GM21619 (cell line): ENCODE data around the gene RBKS.

Source experiments
- ATAC-seq: cut with Tn5 transposase; IDR thresholded peaks from one replicate; pipeline ENCODE4 v1.9.1; 2021; ENCODE audit not compliant: unreplicated experiment

The RBKS gene

DNA sequence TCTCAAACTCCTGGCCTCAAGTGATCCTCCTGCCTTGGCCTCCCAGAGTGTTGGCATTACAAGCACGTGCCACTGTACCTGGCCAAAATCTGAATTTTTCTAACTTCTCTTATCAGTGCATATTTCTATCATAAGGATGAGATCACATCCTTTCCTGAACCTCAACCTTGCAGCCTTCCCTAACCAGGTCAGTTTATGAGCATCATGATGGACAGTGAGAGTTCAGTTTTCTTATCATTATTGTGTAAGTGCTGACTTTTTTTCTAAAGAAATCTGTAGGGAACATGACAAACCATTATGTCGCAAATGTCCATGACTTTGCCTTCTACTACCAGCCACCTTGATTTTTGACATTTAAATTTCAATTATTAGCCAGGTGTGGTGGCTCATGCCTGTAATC is 87.1 kb downstream of the RBKS start:
- ATAC-seq: no peak

DNA sequence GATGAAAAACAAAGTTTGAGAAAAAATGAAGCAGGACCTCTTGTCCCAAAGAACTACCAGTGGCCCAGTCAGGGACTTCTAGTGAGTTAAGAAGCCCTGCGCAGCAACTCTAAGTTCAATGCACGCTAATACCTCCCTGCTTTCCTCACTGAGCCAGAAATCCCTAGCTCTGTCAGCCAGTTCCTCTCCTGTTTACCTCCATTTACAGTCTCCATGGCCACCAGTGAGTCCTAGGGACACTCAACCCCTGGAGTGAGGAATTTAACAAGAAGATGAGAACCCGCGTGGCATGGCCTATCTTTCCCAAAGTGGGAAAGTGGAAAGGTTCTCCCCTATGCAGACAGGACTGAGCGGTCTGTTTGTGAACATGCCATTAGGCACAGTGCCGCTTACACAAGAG is 87.6 kb downstream of the RBKS start:
- no peak for ATAC-seq

DNA sequence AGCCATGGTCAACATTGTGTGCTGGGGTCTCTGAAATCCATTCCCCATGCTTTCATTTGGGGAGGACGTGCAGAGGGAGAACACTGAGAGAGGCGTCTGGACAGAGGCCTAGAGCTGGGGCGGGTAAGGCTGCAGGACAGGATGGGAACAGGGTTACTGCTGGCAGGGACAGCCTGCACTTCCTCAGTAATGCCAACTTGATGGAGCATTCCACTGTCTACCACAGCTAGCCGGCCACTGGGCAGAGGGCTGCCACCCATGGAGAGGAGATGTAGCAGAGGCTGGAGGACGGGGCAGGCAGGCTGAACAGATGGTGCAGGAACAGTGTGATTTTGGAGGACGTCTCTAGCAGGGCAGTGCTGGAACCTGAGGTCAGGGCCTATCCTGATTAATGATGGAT is 89.3 kb downstream of the RBKS start:
- no peak for ATAC-seq

DNA sequence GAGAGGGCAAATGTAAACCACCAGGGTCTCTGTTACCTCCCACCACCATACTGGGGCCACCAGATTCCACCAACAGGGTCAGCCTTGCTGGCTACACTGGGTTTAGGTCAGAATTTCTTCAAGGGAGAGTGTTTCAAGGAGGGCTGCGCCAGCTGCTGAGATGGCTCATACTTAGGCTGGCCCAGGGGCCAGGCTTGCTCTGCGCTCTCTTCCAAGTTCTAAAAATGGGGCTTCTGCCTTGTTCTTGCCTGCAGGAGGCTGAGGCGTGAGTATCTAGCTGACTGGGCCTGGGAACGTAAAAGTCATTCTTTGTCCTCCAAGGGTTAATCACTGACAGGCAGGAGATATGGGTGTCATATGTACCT is 90.6 kb downstream of the RBKS start:
- no peak for ATAC-seq

DNA sequence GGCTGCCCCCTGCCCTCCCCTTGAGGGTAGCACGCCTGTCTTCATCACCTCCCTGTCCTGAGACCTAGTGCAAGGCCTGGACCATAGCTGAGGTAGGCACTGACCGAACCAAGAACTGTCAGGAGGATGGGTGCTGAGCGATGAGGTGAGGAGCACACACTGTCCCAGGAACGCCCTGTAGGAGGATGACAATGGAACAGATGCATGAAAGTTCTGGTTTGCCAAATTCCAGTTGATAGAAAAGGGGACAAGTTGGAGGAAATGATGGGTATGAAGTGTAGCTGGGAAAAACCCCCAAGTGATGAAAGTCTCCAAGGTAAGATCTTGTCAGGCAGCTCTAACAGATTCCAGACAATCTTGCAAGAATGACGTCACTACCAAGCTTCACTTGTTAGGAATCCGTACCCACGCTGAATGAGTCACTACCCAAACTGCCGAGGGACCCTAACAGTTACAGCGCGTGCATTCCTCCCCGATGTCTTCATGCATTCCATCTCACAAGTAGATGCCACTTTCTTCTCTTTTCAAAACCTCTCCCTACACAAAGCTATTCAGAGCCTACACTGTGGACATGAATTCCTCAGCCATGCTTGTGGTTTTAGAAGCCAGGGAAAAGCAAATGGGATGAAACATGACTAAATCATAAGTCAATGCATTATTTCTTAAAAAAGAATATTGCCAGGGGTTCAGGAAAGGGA is 91.1 kb downstream of the RBKS start:
- no peak for ATAC-seq

DNA sequence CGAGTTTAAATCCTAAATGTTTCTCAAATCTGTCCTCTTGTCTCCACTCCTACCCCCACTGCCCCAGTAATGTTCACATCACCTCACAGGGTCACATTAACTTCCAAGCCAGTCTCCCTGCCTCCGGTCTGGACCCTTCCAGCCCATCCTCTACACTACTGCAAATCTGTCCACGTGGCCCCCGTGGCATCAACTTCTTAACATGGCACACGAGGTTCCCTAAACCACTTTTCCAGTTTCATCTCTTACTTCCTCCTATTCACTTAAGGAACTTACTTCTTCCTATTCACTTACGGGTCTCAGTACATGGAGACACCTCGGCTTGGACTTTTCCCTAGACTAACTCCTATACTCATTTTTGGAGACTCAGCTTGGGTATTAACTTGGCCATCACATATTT is 91.7 kb downstream of the RBKS start:
- no peak for ATAC-seq

DNA sequence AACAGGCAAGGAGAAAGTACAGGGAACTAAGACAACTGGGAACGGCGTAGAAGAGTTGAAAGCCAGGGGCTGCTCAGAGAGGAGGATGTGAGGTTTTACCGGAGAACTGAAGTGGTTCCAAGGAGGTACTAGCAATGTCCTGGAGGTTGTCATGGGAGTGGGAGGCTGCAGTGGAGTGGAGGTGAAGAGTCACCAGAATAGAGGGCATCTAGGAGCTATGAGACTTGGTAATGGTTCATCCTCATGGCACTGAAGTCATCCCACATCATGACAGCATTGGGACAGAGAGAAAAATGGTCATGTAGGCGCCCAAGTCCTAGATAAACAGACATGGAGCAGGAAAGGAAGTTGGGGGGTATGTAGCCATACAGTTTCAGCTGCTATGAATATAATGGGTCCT is 92.3 kb downstream of the RBKS start:
- ATAC-seq: no peak

DNA sequence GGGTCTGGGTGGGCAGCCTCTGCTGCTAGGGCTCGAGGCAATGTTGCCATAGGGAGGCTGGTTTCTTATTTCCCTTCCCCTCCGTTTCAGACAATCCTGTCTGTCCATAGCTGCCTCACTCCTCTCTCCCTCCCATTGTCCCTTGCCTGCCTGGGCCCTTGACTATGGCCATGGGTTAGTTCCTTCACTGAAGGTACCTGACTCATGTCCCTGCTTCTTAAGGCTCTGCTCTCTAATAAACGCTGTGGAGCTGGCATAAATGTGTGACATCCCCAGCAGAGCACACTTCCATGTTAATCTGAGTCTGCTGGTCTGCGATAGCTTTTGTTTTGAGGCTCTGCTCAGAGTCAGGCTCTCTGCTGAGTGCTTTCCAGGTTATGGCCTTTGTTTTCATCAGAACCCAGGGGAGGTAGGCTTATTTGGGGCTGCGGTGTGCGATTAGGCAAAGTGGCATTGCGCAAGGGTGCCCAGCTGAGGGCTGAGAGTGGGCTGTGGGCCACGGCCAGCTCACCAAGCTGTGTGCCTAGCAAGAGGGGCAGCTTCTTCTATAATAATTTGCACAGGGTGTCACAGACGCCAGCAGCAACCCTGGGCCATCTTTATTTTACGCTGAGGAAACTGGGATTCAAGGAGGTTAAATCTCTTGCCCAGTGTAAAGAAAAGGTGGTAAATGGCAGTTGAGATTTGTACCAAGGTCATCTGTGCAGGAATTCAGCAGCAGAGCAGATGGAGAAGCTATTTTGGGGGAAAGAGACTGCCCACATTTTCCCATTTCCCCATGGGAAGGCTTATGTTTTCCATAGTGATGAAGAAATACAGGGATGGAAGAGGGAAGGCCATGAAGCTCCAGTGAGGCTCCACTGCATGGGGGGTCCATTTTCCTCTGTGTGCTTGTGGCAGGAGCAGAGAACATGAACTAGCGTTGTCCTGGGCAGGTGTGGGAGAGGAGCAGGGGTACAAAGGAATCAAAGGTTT is 93.1 kb downstream of the RBKS start:
- ATAC-seq: no peak

DNA sequence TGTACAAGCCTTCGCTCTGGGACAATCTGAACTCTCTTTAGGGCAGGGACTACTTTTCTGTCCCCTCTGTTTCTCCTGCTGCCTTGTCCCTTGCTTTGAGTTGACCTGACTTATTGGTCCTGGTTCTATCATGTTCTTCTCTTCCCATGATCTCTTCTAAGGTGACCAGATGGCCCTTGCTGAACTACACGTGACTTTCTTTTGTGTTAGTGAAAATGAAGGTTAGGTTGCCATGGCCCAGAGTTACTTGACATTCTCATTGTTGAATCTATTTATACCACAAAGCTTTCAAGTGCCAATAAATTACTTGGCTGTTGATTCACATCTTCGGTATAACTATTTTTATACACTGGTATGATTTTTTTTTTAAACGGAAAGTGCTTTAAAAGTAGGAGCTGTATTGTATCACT is 94.3 kb downstream of the RBKS start:
- ATAC-seq: no peak

DNA sequence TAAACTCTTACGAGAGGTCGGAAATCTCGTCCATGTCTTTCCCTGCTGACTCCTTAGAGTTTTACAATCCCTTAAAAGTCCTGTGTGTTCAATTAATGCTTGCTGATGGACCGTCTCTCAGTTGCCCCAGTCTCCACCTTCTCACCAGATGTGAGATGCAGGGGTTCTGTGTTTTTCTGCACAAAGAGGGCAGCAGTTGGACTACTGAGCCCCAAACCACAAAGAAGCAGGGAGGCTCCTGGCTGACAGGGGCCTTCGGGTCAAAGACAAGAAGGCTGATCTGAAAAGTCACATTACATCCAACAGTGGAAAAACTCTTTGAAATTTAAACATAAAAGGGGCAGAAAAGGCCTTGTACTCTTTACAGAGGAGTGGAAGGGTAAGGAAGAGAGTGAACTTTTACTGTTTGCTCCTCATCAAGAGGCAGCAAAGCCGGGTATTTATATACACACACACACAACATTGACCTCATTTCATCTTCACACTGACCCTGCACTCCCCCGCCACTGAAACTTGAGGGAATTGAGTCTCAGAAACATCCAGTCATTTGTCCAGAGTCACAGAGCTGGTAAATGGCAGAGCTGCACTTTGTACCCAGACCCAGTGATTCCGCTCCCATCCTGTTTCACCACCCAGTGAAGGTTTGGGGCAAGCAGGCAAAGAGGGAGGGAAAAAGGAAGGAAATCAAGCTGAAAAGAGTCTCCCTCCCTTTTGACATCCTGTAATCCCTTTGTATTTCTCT is 94.9 kb downstream of the RBKS start:
- ATAC-seq: no peak

DNA sequence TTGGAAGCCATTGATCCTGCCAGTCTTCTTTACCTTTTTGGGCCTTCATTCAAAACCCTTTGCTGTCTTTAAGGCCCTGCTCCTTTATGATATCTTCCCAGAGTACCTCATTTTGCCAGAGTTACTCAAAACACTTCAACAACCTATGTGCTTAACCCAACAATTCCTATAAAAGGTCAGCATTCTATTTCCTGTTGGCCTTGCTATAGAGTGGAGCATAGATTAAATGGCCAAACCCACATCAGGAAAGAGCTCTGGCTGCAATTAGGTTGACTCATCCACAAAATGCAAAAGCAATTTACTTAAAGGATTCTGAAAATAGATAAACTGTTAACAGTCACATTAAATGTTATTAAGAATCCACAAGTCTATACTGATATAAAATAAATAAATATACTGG is 97.4 kb downstream of the RBKS start:
- ATAC-seq: no peak

DNA sequence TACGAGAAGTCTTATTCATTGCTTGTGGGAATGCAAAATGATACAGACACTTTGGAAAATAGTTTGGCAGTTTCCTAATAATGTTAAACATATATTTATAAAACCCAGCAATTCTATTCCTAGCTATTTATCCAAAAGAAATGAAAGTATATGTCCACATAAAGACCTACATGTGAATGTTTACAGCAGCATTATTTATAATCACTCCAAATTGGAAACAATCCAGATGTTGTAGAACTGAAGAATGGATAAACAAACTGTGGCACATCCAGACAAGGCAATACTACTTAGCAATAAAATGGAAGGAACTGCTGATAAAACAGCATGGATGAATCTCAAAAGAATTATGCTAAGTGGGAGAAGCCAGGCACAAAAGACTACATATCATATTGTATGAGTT is 99.4 kb downstream of the RBKS start:
- no peak for ATAC-seq

DNA sequence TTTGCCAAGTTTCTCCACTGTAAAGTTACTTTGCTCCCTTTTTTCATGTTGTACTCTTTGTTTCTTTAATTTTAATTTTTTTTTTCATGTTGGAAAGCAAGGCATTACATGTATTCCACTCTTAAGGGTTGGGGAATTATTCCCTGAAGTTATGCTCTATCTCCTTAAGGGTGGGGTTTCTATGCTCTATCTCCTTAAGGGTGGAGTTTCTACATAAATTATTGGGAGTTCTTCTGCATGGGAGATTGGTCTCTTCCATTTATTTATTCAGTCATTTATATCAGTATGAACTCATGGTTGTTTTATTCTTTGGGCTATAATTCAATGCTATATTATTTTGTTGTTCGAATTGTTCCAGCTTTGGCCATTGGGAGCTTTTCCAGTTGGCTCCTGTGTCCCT is 107.5 kb downstream of the RBKS start:
- no peak for ATAC-seq

DNA sequence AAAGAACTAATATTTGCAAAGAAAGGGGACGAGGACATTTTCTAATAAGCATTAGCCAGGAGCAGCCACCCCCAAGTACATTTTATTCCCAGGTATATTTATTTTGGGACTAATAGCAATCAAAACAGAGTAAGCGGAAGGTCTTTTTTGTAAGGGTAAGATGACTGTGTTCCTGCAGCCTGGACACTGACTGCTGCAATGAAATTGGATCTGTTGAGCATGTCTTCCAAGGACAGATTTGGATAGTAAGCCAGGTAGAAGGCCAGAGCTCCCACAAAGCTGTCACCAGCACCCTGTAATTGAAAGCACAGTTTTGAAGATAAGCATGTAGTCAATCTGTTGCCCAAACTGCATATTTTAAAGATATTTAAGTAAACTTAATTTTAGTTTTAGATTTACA is 108.7 kb downstream of the RBKS start:
- ATAC-seq: no peak

DNA sequence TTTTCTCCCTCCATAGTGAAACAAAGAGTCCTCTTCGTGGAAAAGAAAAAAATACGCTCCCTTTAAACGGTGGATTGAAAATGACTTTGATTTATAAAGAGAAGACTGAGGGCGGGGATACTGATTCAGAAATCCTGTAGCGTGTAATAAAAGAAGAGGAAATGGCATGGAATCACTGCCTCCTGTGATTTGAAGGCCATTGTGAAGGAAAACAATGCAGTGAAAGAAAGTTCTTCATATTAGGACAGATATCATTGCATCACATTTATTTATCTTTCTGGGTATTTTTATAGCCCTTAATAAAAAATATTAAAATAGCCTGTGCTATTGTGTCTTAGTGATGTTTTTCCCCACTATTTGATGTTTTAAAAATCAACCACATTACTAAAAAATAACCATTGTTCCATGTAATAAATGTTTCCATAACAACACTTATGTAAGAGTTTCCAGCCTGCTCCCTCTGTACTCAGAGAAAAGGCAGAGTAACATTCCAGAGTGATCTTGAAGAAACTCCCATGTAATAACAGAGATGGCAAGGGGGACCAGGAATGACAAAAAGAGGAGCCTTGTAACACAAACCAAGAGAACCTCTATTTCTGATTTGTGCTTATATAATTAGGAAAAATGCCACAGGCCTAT is 110.7 kb downstream of the RBKS start:
- no peak for ATAC-seq

DNA sequence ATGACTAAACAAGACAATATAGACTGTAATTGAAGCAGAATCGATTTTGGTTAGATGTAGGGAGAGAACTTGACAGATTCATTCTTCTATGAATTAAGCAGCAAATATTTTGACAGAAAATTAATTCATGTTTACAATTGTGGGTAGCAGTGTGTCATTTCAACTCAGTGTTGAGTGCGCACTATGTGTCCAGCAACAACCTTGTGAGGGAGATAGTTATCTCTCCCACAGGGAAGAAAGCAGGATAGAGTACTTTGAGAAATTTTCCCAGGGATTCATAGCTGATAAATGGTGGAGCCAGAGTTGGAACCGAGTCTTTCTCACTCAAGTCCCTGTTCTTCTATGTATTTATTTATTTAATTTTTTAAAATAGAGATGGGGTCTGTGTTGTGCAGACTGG is 113.5 kb downstream of the RBKS start:
- ATAC-seq: no peak

DNA sequence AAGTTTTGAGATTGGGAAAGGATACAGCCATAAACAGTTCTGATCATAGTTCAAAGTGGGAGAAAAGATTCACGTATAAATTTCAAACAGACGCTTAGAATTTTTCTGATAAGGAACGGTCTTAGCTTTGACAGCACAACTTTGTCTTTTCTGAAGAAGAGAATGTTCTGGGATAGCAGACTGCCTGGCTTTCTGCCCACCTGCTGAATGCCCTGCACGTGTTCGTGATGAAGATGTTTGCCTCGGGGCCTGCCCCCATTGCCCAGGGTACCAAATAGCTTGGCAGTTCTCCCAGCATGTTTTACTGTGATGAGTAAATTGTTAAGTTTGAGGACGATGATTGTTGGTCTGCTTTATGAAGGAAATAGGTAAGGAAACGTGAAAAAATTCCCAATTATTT is 114.1 kb downstream of the RBKS start:
- ATAC-seq: no peak

DNA sequence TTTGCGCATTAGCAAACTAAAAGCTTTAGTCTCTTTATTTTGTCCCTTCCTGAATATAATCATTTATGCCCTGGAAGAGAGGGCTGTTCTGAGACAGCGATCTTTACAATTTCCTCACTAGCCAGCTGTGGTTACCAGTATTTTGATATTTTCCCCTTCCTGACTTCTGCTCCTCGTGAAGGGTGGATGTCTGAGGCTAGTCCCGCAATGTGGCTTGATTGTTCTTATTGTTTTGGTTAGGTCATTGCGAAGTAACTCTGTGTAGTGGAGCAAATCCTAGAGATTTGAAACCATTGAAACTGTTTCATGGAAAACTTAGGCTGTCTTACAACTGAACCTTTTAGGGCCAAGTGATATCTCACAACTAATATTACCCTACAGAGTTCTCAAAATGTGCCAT is 116.2 kb downstream of the RBKS start:
- ATAC-seq: no peak

DNA sequence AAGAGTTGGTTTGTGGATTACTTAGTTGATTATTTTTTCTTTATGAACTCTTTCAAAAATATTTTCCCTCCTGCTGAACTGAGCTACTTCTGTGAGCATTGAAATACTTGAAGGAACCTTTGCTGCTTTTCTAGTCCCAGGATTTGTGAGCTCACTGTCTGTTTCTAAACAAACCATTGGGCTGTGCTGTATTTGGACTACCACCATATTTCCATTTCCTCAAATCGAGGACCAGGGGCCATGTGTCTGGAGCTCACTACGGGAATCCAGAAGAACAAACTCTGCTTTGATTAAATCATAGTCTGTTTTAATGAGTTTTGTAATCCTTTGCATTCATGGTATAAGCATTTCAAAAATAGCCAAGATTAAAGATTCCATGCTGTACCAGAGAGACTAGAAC is 117.4 kb downstream of the RBKS start:
- ATAC-seq: no peak

DNA sequence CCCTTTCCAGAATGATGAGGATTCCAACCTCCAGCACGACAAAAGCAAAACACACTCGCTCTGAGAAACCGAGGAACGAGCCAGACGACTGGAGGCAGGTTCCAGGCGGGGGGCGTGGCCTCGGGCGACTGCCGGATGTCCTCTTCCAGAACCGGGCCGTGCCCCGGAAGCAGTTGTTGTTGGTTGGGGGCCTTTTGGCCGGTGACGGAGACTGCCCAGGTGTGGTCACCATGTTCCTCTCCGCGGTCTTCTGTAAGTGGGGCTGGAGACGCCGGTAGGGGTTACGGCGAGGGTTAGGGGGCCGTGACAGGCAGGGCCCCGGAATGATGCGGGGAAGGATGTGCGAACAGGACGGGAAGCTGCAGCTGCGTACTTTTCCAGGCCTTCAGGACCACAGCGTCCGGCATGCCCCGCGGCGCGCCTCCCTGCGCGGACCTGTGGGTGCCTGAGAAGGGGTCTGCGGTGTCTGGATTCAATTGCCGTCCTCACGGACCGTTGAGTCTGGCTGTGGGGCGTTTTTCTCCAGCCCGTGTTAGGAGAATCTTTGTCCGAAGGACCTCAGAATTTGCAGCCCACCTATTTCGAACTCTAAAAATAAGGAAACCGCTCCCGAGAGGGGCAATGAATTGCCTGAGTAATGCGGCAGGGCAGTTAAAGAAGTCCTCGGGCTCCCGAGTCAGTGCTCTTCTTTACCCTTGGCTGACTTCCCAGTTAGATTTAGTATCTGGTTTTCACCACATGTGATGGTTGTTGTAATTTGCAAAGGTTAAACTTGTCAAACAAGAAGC is 118.4 kb downstream of the RBKS start, which contains the start of gene MRPL33:
Gene MRPL33 (plus strand): TSS at position 172 of the 788 bp plus-strand sequence. CDS start 59 bp downstream, at position 231.
- peak; percentile 95 for ATAC-seq
